Kidney glomerular epithelial cell (primary cell): ENCODE results near the gene IL15RA.
"Not testable (repeated sequence)": the region's sequence is repeated elsewhere in the genome, so short reads cannot be mapped to it uniquely, and the experiment has no call there.

Experiments used
- DNase-seq: peaks from one replicate; lab custom pipeline; 2025; lab: John Stamatoyannopoulos, UW

IL15RA gene

DNA sequence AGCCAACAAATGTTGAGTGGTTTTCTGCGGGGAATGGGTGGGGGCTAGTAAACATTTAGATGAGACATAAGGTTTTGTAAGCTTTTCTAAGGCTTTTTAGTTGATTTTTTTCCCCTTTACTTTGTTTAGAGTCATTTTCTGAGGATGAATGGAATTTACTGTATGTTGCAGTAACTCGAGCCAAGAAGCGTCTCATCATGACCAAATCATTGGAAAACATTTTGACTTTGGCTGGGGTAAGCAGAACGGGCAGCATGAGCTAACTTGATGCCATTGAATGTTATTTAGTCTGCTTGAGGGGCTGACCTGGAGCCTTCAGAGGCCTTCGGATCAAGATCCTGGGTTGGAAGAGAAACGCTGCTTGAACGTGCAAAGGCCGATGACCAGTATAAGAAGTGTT is 50.0 kb downstream of the IL15RA start:
- DNase-seq: no peak

- DNase-seq: no peak
These were observed 52.5 kb downstream of the IL15RA start for GRCh38 chr10:5924889-5925288.

DNA sequence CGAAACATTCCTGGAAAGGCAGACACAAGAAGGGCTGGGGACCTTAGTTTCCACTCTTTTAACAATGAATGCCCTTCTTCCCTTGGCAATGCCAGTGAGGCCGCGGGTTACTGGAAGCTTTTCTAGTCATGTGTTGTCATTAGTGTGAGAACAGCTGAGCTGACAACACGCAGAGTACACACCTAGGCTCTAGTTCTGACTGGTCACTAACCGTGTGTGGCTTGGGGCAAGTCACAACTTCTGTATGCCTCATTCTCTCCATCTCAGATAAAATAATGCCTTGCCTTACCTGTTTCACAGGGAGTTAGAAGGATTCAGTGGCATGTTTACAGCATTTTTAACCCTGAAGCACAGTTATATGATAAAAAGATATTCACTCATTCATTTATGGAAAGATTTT is 55.6 kb downstream of the IL15RA start:
- no peak for DNase-seq

DNA sequence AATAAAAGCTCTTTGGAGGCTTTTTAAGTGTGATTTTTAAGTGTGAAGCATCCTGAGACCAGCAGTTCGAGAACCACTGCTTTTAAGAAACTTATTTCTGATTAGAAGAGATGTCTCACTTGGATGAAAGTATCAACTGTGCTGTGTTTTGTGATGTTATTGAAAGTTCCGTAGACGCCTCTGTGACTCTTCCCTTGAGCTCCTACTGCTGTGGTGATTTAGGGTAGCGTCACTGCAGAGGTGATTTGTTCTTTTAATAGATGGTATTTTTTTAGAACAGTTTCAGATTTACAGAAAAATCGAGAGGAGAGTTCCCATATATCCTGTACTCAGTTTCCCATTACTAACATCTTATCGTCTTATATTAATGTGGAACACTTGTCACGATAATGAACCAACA is 57.8 kb downstream of the IL15RA start:
- no peak for DNase-seq

GRCh38 chr10:5918763-5919162 is 58.6 kb downstream of the IL15RA start:
- no peak for DNase-seq

- no peak for DNase-seq
These were observed 60.0 kb downstream of the IL15RA start for GRCh38 chr10:5917305-5917704.

GRCh38 chr10:5915451-5915850 is 61.9 kb downstream of the IL15RA start:
- no peak for DNase-seq

DNA sequence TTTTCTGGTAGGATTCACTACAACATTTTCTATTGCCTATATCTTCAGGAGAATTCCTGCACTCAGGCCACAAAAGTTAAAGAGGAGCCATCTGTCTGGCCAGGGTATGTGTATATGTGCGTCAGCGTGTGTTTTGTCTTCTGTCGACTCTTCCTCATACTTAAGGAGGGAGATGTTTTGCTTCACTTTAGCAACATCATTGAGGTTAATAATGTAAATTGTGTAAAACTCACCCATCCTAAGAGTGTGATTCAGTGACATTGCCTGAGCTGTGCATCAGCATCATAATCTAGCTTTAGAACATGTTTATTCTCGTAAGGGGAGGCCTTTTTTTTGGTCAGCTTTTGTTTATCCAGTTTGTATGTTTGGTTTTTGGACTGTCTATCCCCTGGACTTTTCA is 63.6 kb downstream of the IL15RA start:
- no peak for DNase-seq

- DNase-seq: no peak
These were observed 65.7 kb downstream of the IL15RA start for GRCh38 chr10:5911670-5912069.

- DNase-seq: no peak
These were observed 66.8 kb downstream of the IL15RA start for GRCh38 chr10:5910323-5911100.

- not testable (repeated sequence) for DNase-seq
These were observed 68.7 kb downstream of the IL15RA start for GRCh38 chr10:5908676-5909075.

DNA sequence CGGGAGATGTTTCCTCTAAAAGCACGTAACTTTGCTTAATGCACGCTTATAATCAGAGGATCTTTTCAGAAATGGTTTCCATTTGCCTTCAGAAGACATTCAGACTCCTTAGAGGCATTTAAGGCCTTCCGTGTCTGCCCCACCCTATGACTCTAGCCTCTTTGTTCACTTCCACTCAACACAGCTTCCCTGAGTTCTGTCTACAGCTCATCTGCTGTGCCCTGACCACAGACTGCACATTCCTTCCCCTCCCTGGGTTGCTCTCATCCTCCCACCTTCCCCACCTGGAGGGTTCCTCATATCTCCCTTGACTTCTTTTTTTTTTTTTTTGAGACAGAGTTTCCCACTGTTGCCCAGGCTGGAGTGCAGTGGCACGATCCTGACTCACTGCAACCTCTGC is 70.7 kb downstream of the IL15RA start:
- no peak for DNase-seq

- DNase-seq: no peak
These were observed 71.4 kb downstream of the IL15RA start for GRCh38 chr10:5905854-5906507.

DNA sequence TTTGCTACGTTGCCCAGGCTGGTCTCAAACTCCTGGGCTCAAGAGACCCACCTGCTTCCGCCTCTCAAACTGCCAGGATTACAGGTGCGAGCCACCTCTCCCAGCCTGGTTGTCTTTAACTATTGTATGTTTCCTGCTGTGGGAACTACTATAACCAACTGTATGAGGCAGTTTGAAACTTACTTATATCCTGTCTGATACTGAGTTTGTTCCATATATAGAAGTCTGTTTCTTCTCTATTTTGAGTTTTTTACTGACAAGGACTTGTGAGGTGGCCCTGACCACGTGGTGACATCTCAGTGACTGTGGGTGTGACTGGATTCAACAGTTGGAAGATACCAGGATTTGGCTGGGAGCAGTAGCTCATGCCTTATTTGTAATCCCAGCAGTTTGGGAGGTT is 73.1 kb downstream of the IL15RA start:
- no peak for DNase-seq

DNA sequence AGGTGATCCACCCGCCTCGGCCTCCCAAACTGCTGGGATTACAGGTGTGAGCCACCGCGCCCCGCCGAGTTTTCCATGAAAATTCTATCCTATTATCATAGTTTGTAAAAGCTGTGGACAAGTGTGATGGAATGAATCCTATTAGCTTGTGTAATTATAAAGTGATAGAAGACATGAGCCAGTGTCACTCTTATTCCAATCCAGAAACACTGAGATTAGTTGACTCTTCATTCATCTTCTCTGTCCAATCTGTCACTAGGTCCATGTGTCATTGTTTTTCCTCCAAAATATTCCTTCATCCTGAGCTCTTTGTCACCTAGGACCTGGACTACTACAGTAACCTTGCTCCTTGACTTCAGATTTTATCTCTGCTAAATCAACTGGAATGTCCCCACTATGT is 73.8 kb downstream of the IL15RA start:
- DNase-seq: no peak

- DNase-seq: no peak
These were observed 74.7 kb downstream of the IL15RA start for GRCh38 chr10:5902511-5903274.
